HUES6 (cell line): ENCODE measurements around the gene UGT1A9.
"Not testable (repeated sequence)": the region's sequence is repeated elsewhere in the genome, so short reads cannot be mapped to it uniquely, and the experiment has no call there.

Experiments used
- H3K27ac ChIP-seq: 2 replicates; pipeline ENCODE4 v1.7.0; 2013; ENCODE audit warnings: low read depth, mild to moderate bottlenecking, low read length, inconsistent platforms
- H3K27me3 ChIP-seq: 2 replicates; pipeline ENCODE4 v1.6.1; 2013; ENCODE audit warnings: low read length; ENCODE audit not compliant: control insufficient read depth, insufficient read depth
- H3K36me3 ChIP-seq: 2 replicates; pipeline ENCODE4 v1.6.1; 2013; ENCODE audit warnings: low read length; ENCODE audit not compliant: control insufficient read depth, insufficient read depth
- H3K4me1 ChIP-seq: 2 replicates; pipeline ENCODE4 v1.6.1; 2013; ENCODE audit warnings: low read length; ENCODE audit not compliant: control insufficient read depth, insufficient read depth
- H3K4me3 ChIP-seq: 2 replicates; pipeline ENCODE4 v1.5.1; 2013; ENCODE audit warnings: low read depth, low read length
- H3K9ac ChIP-seq: one replicate; pipeline ENCODE4 v1.6.1; 2013; ENCODE audit warnings: mild to moderate bottlenecking, low read length
- H3K9me3 ChIP-seq: 2 replicates; pipeline ENCODE4 v1.6.1; 2013; ENCODE audit warnings: low read depth, low read length; ENCODE audit not compliant: control insufficient read depth, insufficient read depth

UGT1A9 gene

DNA sequence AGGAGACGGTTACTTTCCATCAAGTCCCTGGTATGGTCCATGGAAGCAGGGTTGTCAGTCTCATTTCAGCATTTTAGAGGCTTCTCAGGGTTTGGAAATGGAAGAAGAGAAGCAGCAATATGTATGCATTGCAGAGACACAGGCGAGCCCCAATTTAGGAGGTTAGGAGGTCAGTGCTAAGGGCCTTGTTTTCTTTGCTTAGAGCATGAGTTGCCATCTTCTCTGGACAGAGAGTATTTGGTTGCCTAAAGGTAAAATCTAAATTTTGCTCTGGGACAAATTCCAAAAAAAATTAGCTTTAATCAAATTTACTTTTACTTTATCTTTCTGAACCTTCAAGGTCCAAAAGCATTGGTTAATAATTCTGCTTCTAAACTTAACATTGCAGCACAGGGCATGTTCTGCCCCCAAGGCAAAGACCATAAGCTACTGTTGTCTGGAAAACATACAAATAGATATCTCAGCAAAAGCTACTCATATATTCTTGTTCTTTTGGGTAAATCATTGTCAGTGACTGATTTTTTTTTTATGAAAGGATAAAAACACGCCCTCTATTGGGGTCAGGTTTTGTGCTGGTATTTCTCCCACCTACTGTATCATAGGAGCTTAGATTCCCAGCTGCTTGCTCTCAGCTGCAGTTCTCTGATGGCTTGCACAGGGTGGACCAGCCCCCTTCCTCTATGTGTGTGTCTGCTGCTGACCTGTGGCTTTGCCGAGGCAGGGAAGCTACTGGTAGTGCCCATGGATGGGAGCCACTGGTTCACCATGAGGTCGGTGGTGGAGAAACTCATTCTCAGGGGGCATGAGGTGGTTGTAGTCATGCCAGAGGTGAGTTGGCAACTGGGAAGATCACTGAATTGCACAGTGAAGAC lies at the start of gene UGT1A9:
Gene UGT1A9 (plus strand): TSS at position 609 of the 872 bp plus-strand sequence. CDS start 37 bp downstream, at position 646.
- Histone ChIP-seq H3K9me3 (no peaks in the 10 kb centered on the region), H3K27me3 (no peaks in the 10 kb centered on the region), H3K36me3 (no peaks in the 10 kb centered on the region), H3K27ac (no peak within 1 kb of the TSS), H3K4me3 (no peak within 1 kb of the TSS), H3K4me1 (no peaks in the 10 kb centered on the region), H3K9ac (no peak within 1 kb of the TSS)

DNA sequence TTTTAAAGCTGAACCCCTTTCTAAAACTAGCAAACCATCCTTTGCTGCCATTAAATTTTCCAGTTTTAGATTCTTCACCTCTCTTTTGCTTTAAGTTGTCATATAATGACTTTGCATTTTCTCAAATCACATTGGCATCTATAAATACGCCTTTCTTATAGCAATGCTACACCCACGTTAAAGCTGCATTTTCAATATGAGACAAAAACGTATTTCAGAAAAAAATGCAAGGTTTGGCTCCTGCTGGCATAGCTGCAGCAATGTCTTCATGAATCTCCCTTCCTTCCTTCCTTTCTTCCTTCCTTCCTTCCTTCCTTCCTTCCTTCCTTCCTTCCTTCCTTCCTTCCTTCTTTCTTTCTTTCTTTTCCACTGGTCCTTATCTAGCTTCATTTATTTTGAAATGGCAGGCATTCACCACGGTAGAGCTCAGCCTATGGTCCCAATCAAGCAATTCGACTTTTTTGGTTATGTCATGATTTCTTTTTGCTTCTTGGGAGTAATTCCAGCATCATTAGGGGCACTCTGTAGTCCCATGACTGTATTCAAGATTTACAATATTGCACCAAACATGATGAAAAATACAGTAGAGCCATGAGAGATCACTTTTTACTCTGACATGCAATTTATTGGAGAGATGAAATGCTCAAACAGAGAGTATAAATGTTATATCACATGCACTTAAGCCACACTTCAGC lies 44.2 kb upstream of the UGT1A9 start:
- no peaks in the 10 kb centered on the region for H3K36me3 ChIP-seq
- H3K27me3 ChIP-seq = no peaks in the 10 kb centered on the region
- no peak overlapping the region for H3K9ac ChIP-seq
- H3K4me3 ChIP-seq = no peak overlapping the region
- H3K9me3 ChIP-seq = no peaks in the 10 kb centered on the region
- no peaks in the 10 kb centered on the region for H3K4me1 ChIP-seq
- no peak overlapping the region for H3K27ac ChIP-seq

DNA sequence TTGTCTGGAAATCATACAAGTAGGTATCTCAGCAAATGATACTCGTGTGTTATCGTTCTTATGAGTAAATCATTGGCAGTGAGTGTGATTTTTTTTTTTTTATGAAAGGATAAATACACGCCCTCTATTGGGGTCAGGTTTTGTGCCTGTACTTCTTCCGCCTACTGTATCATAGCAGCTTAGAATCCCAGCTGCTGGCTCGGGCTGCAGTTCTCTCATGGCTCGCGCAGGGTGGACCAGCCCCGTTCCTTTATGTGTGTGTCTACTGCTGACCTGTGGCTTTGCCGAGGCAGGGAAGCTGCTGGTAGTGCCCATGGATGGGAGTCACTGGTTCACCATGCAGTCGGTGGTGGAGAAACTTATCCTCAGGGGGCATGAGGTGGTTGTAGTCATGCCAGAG lies 35.4 kb upstream of the UGT1A9 start, which contains the start of gene UGT1A10:
Gene UGT1A10 (plus strand): TSS at position 143 of the 400 bp plus-strand sequence. CDS start 75 bp downstream, at position 218.
- not testable (repeated sequence) for H3K27me3 ChIP-seq, H3K4me3 ChIP-seq, H3K9ac ChIP-seq, H3K27ac ChIP-seq, H3K36me3 ChIP-seq, H3K4me1 ChIP-seq, H3K9me3 ChIP-seq

DNA sequence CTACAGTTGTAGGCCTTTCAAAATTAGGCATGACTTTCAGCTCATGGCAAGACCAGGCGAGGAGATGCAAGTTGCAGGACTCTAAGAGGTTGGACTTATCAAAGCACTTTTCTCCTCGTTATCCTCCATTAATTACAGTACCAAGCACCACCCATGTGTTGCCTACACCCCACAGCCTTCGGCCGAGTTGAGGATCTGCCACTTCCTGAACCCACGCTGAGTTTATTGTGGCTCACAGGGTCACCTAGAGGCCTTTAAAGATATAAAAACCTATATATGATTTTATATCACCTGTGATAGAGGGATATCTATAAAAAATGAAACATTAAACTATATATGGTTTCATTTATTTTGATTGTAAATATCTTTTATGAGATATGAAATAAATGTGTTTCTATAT lies 32.9 kb upstream of the UGT1A9 start:
- Histone ChIP-seq H3K27me3 (no peaks in the 10 kb centered on the region), H3K4me1 (no peaks in the 10 kb centered on the region), H3K9ac (no peak overlapping the region), H3K9me3 (peaks cover 1% of the 10 kb centered on the region; the same call in 1 of the 2 replicates), H3K36me3 (no peaks in the 10 kb centered on the region), H3K27ac (no peak overlapping the region), H3K4me3 (no peak overlapping the region)

DNA sequence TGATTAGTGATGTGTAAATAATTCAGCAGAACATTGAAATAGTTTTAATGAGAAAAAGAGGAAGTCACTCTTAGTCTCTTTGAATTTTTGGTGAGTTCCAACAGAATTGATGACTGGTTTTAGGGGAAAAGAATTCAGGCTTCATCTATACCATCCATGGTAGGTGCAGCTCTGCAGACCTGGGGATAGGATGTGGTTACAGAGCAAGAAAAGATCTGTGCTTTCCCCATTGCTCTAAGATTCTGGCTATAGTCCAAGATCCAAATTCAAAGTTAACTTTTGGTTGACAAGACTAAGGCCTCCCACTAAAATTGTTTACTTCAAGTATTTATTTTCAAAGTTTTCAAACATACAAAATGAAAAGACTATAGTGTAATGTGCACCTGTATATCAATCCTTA lies 31.8 kb upstream of the UGT1A9 start:
- Histone ChIP-seq H3K9ac (no peak overlapping the region), H3K27ac (no peak overlapping the region)

DNA sequence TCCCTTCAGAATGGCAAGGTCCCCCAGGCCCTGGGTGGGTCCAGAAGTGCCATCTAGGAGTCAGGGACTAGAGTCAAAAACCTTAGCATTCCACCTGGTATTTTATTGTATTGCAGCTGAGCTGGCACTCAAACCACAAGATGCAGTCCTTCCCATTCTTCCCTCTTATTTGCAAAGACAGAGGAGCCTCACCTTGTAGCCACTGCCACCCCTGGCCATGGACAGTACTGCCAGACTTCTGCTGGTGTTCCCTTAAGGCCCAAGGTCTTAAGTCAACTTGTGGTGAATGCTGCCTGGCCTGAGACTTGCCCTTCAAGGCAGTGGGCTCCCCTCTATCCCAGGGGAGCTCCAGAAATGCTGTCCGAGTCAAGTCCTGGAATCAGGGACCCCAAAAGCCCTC lies 28.6 kb upstream of the UGT1A9 start:
- no peaks in the 10 kb centered on the region for H3K4me1 ChIP-seq
- no peaks in the 10 kb centered on the region for H3K27me3 ChIP-seq
- H3K27ac ChIP-seq = no peak overlapping the region
- no peak overlapping the region for H3K4me3 ChIP-seq
- H3K9me3 ChIP-seq = peaks cover 32% of the 10 kb centered on the region
- no peaks in the 10 kb centered on the region for H3K36me3 ChIP-seq
- no peak overlapping the region for H3K9ac ChIP-seq

More for the DNA sequence above, 31.8 kb upstream of the UGT1A9 start:
- Histone ChIP-seq H3K4me1 (no peaks in the 10 kb centered on the region), H3K27me3 (no peaks in the 10 kb centered on the region), H3K36me3 (no peaks in the 10 kb centered on the region), H3K9me3 (peaks cover 7% of the 10 kb centered on the region; the same call in 1 of the 2 replicates), H3K4me3 (no peak overlapping the region)

DNA sequence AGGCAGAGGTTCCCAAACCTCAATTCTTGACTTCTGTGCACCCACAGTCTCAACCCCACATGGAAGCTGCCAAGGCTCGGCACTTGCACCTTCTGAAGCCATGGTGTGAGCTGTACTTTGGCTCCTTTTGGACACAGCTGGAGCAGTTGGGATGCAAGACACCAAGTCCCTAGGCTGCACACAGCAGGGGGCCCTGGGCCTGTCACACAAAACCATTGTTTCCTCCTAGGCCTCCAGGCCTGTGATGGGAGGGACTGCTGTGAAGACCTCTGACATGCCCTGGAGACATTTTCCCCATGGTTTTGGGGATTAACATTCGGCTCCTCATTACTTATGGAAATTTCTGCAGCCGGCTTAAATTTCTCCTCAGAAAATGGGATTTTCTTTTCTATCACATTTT lies 25.7 kb upstream of the UGT1A9 start:
- H3K4me1 ChIP-seq, H3K27me3 ChIP-seq, H3K36me3 ChIP-seq, H3K9ac ChIP-seq, H3K4me3 ChIP-seq, H3K27ac ChIP-seq: not testable (repeated sequence)
- peaks cover 32% of the 10 kb centered on the region for H3K9me3 ChIP-seq

DNA sequence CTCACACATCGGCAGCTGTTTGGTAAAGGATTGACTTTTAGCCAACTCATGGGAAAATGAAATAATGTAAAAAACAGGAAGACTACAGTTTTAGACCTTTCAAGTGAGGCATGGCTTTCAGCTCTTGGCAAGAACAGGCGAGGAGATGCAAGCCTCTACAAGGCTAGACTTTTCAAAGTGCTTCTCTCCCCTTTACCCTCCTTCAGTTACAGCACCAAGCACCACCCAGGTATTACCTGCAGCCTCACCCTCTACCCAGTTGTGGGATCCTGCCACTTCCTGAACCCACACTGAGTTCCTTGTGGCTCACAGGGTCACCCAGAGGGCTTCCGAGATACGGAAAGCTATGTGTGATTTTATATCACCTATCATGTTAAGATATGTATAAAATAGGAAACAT lies 20.7 kb upstream of the UGT1A9 start:
- Histone ChIP-seq H3K27me3 (no peaks in the 10 kb centered on the region), H3K9me3 (peaks cover 13% of the 10 kb centered on the region), H3K9ac (no peak overlapping the region), H3K4me3 (no peak overlapping the region), H3K4me1 (no peaks in the 10 kb centered on the region), H3K27ac (no peak overlapping the region), H3K36me3 (no peaks in the 10 kb centered on the region)

DNA sequence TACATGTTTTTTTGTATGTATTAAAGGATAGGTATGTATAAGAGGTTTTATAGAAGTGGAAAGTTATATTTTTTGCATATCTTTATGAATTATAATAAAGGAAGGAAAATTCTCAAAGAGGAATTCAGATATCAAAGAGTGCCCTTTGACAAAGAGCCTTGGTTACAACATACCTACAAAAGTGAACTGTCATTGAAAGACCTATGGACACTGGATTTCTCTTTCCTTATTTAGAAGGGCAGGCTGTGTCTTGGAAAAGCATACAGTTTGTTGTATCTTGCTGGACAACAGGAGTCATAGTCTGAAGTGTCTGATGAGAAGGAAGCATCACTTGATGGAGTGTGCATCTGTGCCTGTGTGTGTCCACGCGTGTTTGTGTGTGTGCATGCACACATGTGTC lies 20.3 kb upstream of the UGT1A9 start:
- Histone ChIP-seq H3K27ac (no peak overlapping the region), H3K9me3 (peaks cover 9% of the 10 kb centered on the region), H3K4me1 (no peaks in the 10 kb centered on the region), H3K4me3 (no peak overlapping the region), H3K9ac (no peak overlapping the region), H3K36me3 (no peaks in the 10 kb centered on the region), H3K27me3 (no peaks in the 10 kb centered on the region)

DNA sequence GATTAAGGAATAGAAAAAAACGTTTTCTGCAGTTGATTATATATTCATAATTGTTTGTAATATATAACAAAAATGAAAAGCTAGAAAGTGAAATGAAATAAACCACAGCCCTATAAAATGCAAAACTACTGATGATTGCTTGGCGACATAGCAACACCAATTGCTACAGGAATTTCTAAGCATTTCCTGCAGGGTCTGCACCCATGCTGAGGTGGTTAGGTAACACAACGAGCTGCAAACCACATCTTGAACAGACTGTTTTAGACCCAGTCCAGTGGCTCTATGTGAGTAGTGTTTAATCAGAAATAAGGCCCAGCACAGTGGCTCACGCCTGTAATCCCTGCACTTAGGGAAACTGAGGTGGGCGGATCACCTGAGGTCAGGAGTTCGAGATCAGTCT lies 17.2 kb upstream of the UGT1A9 start:
- H3K36me3 ChIP-seq = no peaks in the 10 kb centered on the region
- no peak overlapping the region for H3K4me3 ChIP-seq

DNA sequence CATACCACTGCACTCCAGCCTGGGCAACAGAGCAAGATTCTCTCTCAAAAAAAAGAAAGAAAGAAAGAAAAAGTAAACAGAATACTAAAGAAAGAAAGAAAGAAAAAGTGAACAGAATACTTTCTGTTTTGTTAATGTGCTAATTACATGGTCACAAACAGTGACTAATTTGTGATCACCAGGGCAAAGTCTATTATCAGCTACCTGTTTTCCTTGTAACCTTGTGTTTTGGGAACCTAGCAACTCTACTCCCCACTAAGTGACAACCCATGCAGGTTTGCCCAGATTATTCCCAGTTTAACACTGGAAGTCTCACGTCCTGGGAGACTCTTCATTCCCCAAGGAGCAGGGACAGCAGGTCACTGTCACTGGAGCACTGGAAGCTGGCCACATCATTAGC lies 16.7 kb upstream of the UGT1A9 start:
- no peak overlapping the region for H3K27ac ChIP-seq
- H3K4me3 ChIP-seq = no peak overlapping the region
- peaks cover under 1% of the 10 kb centered on the region for H3K27me3 ChIP-seq
- no peaks in the 10 kb centered on the region for H3K4me1 ChIP-seq
- no peaks in the 10 kb centered on the region for H3K36me3 ChIP-seq
- H3K9ac ChIP-seq = no peak overlapping the region
- H3K9me3 ChIP-seq = no peaks in the 10 kb centered on the region

More for the DNA sequence above, 17.2 kb upstream of the UGT1A9 start:
- no peak overlapping the region for H3K9ac ChIP-seq
- no peaks in the 10 kb centered on the region for H3K9me3 ChIP-seq
- no peaks in the 10 kb centered on the region for H3K4me1 ChIP-seq
- no peaks in the 10 kb centered on the region; the same call in 1 of the 2 replicates for H3K27me3 ChIP-seq
- H3K27ac ChIP-seq = no peak overlapping the region
